Suprapubic skin (tissue), 4 donors: ENCODE measurements around the gene ACTR3C. TPM values are rescaled to one million over a fixed set of nuclear protein-coding genes. Genes with fewer than 3 reads are reported as not detected.

Source experiments
- DNase-seq, 2 donors: peaks; one replicate each; pipeline ENCODE4 v3.0.0-alpha.2; 2019; ENCODE audit warnings: low spot score in 2 of 2
- H3K27ac ChIP-seq: fragments of 200-600 bp; sonication (generic); one replicate; pipeline ENCODE4 v1.5.1; 2019
- H3K27me3 ChIP-seq: fragments of 200-600 bp; sonication (generic); one replicate; pipeline ENCODE4 v1.5.1; 2019
- H3K36me3 ChIP-seq: fragments of 200-600 bp; sonication (generic); one replicate; pipeline ENCODE4 v1.5.1; 2019
- H3K4me1 ChIP-seq: fragments of 200-600 bp; sonication (generic); one replicate; pipeline ENCODE4 v1.5.1; 2019
- H3K4me3 ChIP-seq: fragments of 200-600 bp; sonication (generic); one replicate; pipeline ENCODE4 v1.5.1; 2019; ENCODE audit warnings: mild to moderate bottlenecking
- H3K9me3 ChIP-seq: fragments of 200-600 bp; sonication (generic); one replicate; pipeline ENCODE4 v1.5.1; 2019
- EP300 ChIP-seq: sonication (generic); formaldehyde crosslinking; IDR thresholded peaks from one replicate; pipeline ENCODE4 v1.6.1; 2017; ENCODE audit warnings: antibody characterized with exemption
- POLR2A ChIP-seq, 2 donors: fragments of 450-650 bp; IDR thresholded peaks; one replicate each; pipeline ENCODE4 v1.6.1; 2017; ENCODE audit warnings: antibody characterized with exemption in 2 of 2, mild to moderate bottlenecking in 2 of 2, moderate library complexity in 2 of 2
- POLR2AphosphoS5 ChIP-seq, 3 donors: sonication (generic); formaldehyde crosslinking; IDR thresholded peaks; one replicate each; pipeline ENCODE4 v1.6.1; 2017; ENCODE audit warnings: antibody characterized with exemption in 3 of 3
- WGBS: methylation state at CpG from one replicate; pipeline ENCODE4 v1.1.5; 2018; 5-methylcytosine and 5-hydroxymethylcytosine counted together
- total RNA-seq, 4 donors: library from RNA; depleted of rRNA; stranded (reverse); fragments of >200 nt; gene quantifications; one replicate each; pipeline ENCODE4 v1.1.0, GENCODE V29; 2016
- TF ChIP-seq, protein P1 (sequence below), 2 donors: fragments of 200-600 bp in 1 of 2; fragments of 450-650 bp in 1 of 2; sonication (generic) in 1 of 2; IDR thresholded peaks; one replicate each; pipeline ENCODE4 v1.5.1; 2016 to 2019; ENCODE audit warnings: antibody characterized with exemption in 2 of 2, mild to moderate bottlenecking in 1 of 2, moderate library complexity in 1 of 2

Gene ACTR3C
- total RNA-seq, 4 donors from 2014 or later = 10.4 to 16.5 (median 13.1) TPM

DNA sequence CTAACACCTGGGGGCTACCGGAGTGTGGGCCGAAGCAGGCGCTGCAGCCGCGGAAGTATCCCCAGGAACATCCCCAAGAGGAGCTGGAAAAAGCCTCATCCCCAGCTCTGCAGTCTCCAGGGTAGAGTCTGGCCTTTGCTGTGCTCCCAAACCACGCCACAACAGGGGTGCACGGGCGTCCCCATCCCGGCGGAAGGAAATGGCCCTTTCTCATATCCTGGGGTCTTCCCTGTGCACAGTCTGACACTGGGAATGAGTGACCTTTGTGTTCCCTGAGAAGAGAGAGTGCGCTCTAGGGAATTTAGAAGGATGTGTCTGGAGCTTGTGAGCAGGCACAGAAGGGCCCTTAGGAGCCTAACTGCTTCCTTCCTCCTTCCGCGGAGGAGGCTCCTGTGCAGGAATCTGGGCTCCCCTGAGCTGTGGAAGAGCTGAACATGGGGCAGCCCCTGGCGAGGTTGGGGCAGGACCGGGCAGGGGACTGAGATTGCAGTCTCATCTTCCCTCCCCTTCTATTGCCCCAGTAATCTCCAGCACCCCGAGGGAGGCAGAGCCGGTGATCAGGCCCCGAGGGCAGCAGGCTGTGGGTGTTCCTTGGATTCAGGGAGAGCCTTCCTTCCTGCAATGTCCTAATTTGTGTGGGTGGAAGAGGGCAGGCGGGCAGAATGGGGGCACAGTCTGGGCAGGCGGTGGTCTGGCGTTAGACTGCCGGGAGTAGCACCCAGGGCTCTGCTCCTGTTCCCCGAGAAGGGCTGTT lies 46.6 kb upstream of the ACTR3C start:
- Histone ChIP-seq H3K4me3 (peak overlapping the region; percentile 75), H3K4me1 (peaks cover 58% of the 10 kb centered on the region), H3K9me3 (no peaks in the 10 kb centered on the region), H3K27me3 (no peaks in the 10 kb centered on the region), H3K36me3 (peaks cover 32% of the 10 kb centered on the region), H3K27ac (peak overlapping the region; percentile 93)
- no peak for DNase-seq
- TF ChIP-seq POLR2A (IDR thresholded peaks at IDR 0.05) (no peak), EP300 (no peak), POLR2AphosphoS5 (IDR thresholded peaks at IDR 0.05) (no peak)
- TF ChIP-seq, protein P1, sequence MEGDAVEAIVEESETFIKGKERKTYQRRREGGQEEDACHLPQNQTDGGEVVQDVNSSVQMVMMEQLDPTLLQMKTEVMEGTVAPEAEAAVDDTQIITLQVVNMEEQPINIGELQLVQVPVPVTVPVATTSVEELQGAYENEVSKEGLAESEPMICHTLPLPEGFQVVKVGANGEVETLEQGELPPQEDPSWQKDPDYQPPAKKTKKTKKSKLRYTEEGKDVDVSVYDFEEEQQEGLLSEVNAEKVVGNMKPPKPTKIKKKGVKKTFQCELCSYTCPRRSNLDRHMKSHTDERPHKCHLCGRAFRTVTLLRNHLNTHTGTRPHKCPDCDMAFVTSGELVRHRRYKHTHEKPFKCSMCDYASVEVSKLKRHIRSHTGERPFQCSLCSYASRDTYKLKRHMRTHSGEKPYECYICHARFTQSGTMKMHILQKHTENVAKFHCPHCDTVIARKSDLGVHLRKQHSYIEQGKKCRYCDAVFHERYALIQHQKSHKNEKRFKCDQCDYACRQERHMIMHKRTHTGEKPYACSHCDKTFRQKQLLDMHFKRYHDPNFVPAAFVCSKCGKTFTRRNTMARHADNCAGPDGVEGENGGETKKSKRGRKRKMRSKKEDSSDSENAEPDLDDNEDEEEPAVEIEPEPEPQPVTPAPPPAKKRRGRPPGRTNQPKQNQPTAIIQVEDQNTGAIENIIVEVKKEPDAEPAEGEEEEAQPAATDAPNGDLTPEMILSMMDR (IDR thresholded peaks at IDR 0.05) = no peak
- WGBS = 38% methylated on average over 20 of the region's 23 CpGs

GRCh38 chr7:150368884-150369747 lies 45.8 kb upstream of the ACTR3C start:
- no peaks in the 10 kb centered on the region for H3K9me3 ChIP-seq
- H3K27ac ChIP-seq = peak overlapping the region; percentile 93
- peak overlapping the region; percentile 75 for H3K4me3 ChIP-seq
- H3K36me3 ChIP-seq = peaks cover 28% of the 10 kb centered on the region
- no peaks in the 10 kb centered on the region for H3K27me3 ChIP-seq
- WGBS = 7% methylated on average over 5 of the region's 58 CpGs
- TF ChIP-seq, protein P1 (IDR thresholded peaks at IDR 0.05) = no peak
- no peak for TF ChIP-seq EP300
- peak in 1 of 3 donors; percentile 13 for TF ChIP-seq POLR2AphosphoS5 (IDR thresholded peaks at IDR 0.05)
- TF ChIP-seq POLR2A (IDR thresholded peaks at IDR 0.05) = no peak
- no peak for DNase-seq
- peaks cover 56% of the 10 kb centered on the region for H3K4me1 ChIP-seq

GRCh38 chr7:150368096-150368883 lies 44.9 kb upstream of the ACTR3C start, which contains the start of gene REPIN1:
Gene REPIN1, plus strand, starts transcription at chr7:150368822. Its CDS starts 890 bp downstream, at chr7:150369712.
- TF ChIP-seq EP300 = no peak
- peak in 2 of 3 donors; percentile 13 to 82 for TF ChIP-seq POLR2AphosphoS5 (IDR thresholded peaks at IDR 0.05)
- peak in 1 of 2 donors; percentile 43 for TF ChIP-seq POLR2A (IDR thresholded peaks at IDR 0.05)
- TF ChIP-seq, protein P1 (IDR thresholded peaks at IDR 0.05) = no peak
- Histone ChIP-seq H3K27ac (peak within 1 kb of the TSS; percentile 93), H3K4me3 (peak within 1 kb of the TSS; percentile 75), H3K36me3 (peaks cover 22% of the 10 kb centered on the region), H3K4me1 (peaks cover 48% of the 10 kb centered on the region), H3K27me3 (no peaks in the 10 kb centered on the region), H3K9me3 (no peaks in the 10 kb centered on the region)
- under 1% methylated on average over 47 of the region's 85 CpGs for WGBS
- DNase-seq = peak; percentile 94 to 97

- Histone ChIP-seq H3K27ac (peak overlapping the region; percentile 93), H3K4me1 (peaks cover 42% of the 10 kb centered on the region), H3K9me3 (no peaks in the 10 kb centered on the region), H3K36me3 (peaks cover 17% of the 10 kb centered on the region), H3K4me3 (peak overlapping the region; percentile 75), H3K27me3 (no peaks in the 10 kb centered on the region)
- no peak for DNase-seq
- TF ChIP-seq, protein P1 (IDR thresholded peaks at IDR 0.05) = no peak
- no peak for TF ChIP-seq POLR2AphosphoS5 (IDR thresholded peaks at IDR 0.05)
- no peak for TF ChIP-seq POLR2A (IDR thresholded peaks at IDR 0.05)
- TF ChIP-seq EP300 = no peak
- 35% methylated on average over 8 of the region's 8 CpGs for WGBS
These were observed 44.3 kb upstream of the ACTR3C start for GRCh38 chr7:150367677-150368095.
